SK-N-SH (cell line): ENCODE data around the gene M6PR. TPM values are rescaled to one million over a fixed set of nuclear protein-coding genes. Genes with fewer than 3 reads are reported as not detected.

Experiments
- CTCF ChIA-PET: fragments of 300-600, 350-600 bp; formaldehyde crosslinking; extraction: SDS; loops from one replicate; lab custom pipeline; 2021; lab: Yijun Ruan, JAX
- POLR2A ChIA-PET: fragments of 350-600 bp; sonication (Branson Sonifier 250); formaldehyde crosslinking; extraction: SDS; loops from one replicate; lab custom pipeline; 2020; ENCODE audit warnings: antibody characterized with exemption, inconsistent platforms; lab: Yijun Ruan, JAX
- DNase-seq: peaks from one replicate; pipeline ENCODE4 v3.0.0; 2012
- H2AFZ ChIP-seq: fragments of 200-600 bp; sonication (generic); 2 replicates; pipeline ENCODE4 v1.8.1; 2016; ENCODE audit warnings: antibody characterized with exemption, mild to moderate bottlenecking, low read depth
- H3F3A ChIP-seq: fragments of 200-600 bp; sonication (generic); replicated peaks from 2 replicates; pipeline ENCODE3; 2016; ENCODE audit warnings: antibody characterized with exemption, mild to moderate bottlenecking; ENCODE audit not compliant: insufficient read depth
- H3K27ac ChIP-seq, 2 experiments: fragments of 200-500 bp in 1 of 2; fragments of 200-600 bp in 1 of 2; sonication (Bioruptor generic) in 1 of 2; sonication (generic), shearing (Covaris generic) in 1 of 2; 2 replicates each; pipeline versions ENCODE4 v1.5.1 to v1.6.1; 2014 to 2016; ENCODE audit warnings: low read depth in 2 of 2, inconsistent platforms in 1 of 2, low read length in 1 of 2, mild to moderate bottlenecking in 1 of 2, mixed read lengths in 1 of 2
- H3K27me3 ChIP-seq: fragments of 200-600 bp; sonication (generic), shearing (Covaris generic); 2 replicates; pipeline ENCODE4 v1.6.1; 2016; ENCODE audit warnings: mixed run types; ENCODE audit not compliant: insufficient read depth
- H3K36me3 ChIP-seq, 2 experiments: fragments of 200-500 bp in 1 of 2; fragments of 200-600 bp in 1 of 2; sonication (Bioruptor generic) in 1 of 2; sonication (generic) in 1 of 2; replicated peaks in 1 of 2; 2 replicates each; pipeline versions ENCODE3 to v1.5.1; 2014 to 2016; ENCODE audit warnings: low read length in 1 of 2, mild to moderate bottlenecking in 1 of 2; ENCODE audit not compliant: insufficient read depth in 2 of 2, control insufficient read depth in 1 of 2
- H3K4me1 ChIP-seq, 2 experiments: fragments of 200-500 bp in 1 of 2; fragments of 200-600 bp in 1 of 2; sonication (Bioruptor generic) in 1 of 2; sonication (generic), shearing (Covaris generic) in 1 of 2; 2 replicates each; pipeline versions ENCODE4 v1.5.1 to v1.6.1; 2014 to 2016; ENCODE audit warnings: low read depth in 1 of 2, low read length in 1 of 2, mixed run types in 1 of 2; ENCODE audit not compliant: insufficient read depth in 2 of 2, control insufficient read depth in 1 of 2
- H3K4me2 ChIP-seq: fragments of 200-600 bp; sonication (generic), shearing (Covaris generic); 2 replicates; pipeline ENCODE4 v1.6.1; 2017; ENCODE audit warnings: mixed run types
- H3K4me3 ChIP-seq, 2 experiments: fragments of 200-500 bp in 1 of 2; fragments of 200-600 bp in 1 of 2; sonication (Bioruptor generic) in 1 of 2; sonication (generic), shearing (Covaris generic) in 1 of 2; 2 replicates each; pipeline versions ENCODE4 v1.5.1 to v1.8.1; 2014 to 2016; ENCODE audit warnings: low read depth in 2 of 2, inconsistent platforms in 1 of 2, low read length in 1 of 2, mild to moderate bottlenecking in 1 of 2, mixed read lengths in 1 of 2, moderate library complexity in 1 of 2
- H3K79me2 ChIP-seq: fragments of 200-600 bp; sonication (generic); 2 replicates; pipeline ENCODE4 v1.8.1; 2017; ENCODE audit warnings: mild to moderate bottlenecking; ENCODE audit not compliant: insufficient read depth
- H3K9ac ChIP-seq: fragments of 200-600 bp; sonication (generic); 2 replicates; pipeline ENCODE4 v1.6.1; 2017; ENCODE audit warnings: mixed run types
- H3K9me2 ChIP-seq: fragments of 200-600 bp; sonication (generic); 2 replicates; pipeline ENCODE4 v1.6.1; 2017; ENCODE audit warnings: mixed run types
- H3K9me3 ChIP-seq: fragments of 200-600 bp; sonication (generic); 2 replicates; pipeline ENCODE4 v1.6.1; 2017; ENCODE audit warnings: mixed run types, mild to moderate bottlenecking, moderate library complexity
- H4K20me1 ChIP-seq: fragments of 200-600 bp; sonication (generic); 2 replicates; pipeline ENCODE4 v1.6.1; 2017; ENCODE audit warnings: mild to moderate bottlenecking, mixed run types; ENCODE audit not compliant: insufficient read depth
- CHD2 ChIP-seq: fragments of 150-350 bp; IDR thresholded peaks from 2 replicates; pipeline ENCODE4 v1.6.1; 2018; ENCODE audit warnings: low read length; ENCODE audit not compliant: partially characterized antibody
- CTCF ChIP-seq: fragments of 200-600 bp; sonication (generic); IDR thresholded peaks from 2 replicates; pipeline ENCODE4 v1.6.1; 2017; ENCODE audit warnings: antibody characterized with exemption, mild to moderate bottlenecking, moderate library complexity
- EP300 ChIP-seq, 2 experiments: IDR thresholded peaks; 2 replicates each; pipeline versions ENCODE4 v1.4.0 to v1.6.1; 2012; ENCODE audit warnings: borderline replicate concordance in 1 of 2, low read depth in 1 of 2, low read length in 1 of 2
- EZH2phosphoT487 ChIP-seq: fragments of 200-600 bp; sonication (generic); IDR thresholded peaks from 2 replicates; pipeline ENCODE4 v1.6.1; 2017; ENCODE audit warnings: low read depth, mixed run types, mild to moderate bottlenecking, antibody characterized with exemption, moderate library complexity, borderline replicate concordance
- FOXJ3 ChIP-seq: sonication (generic); formaldehyde crosslinking; IDR thresholded peaks from 2 replicates; pipeline ENCODE4 v1.5.1; 2020; ENCODE audit warnings: mild to moderate bottlenecking, missing genetic modification reagents
- GABPA ChIP-seq: IDR thresholded peaks from 2 replicates; pipeline ENCODE4 v1.4.0; 2012; ENCODE audit warnings: low read depth, mild to moderate bottlenecking
- MAX ChIP-seq: IDR thresholded peaks from 2 replicates; pipeline ENCODE4 v1.4.0; 2012; ENCODE audit warnings: low read depth
- MEF2A ChIP-seq: IDR thresholded peaks from 2 replicates; pipeline ENCODE4 v1.4.0; 2012; ENCODE audit warnings: low read depth, borderline replicate concordance
- NRF1 ChIP-seq: IDR thresholded peaks from 2 replicates; pipeline ENCODE4 v1.6.1; 2012; ENCODE audit warnings: low read depth, mild to moderate bottlenecking, low read length
- POLR2AphosphoS5 ChIP-seq: IDR thresholded peaks from 2 replicates; pipeline ENCODE4 v1.6.1; 2012; ENCODE audit warnings: low read depth, low read length
- RAD21 ChIP-seq: IDR thresholded peaks from 2 replicates; pipeline ENCODE4 v1.6.1; 2012; ENCODE audit warnings: mild to moderate bottlenecking, low read length
- REST ChIP-seq: IDR thresholded peaks from 2 replicates; pipeline ENCODE4 v1.6.1; 2012; ENCODE audit warnings: mild to moderate bottlenecking, low read depth, low read length, moderate library complexity
- RXRA ChIP-seq: IDR thresholded peaks from 2 replicates; pipeline ENCODE4 v1.4.0; 2012; ENCODE audit warnings: low read depth, mild to moderate bottlenecking, borderline replicate concordance
- SIN3A ChIP-seq: IDR thresholded peaks from 2 replicates; pipeline ENCODE4 v1.6.1; 2012; ENCODE audit warnings: low read depth, mild to moderate bottlenecking, low read length, moderate library complexity, borderline replicate concordance
- SMC3 ChIP-seq: IDR thresholded peaks from 2 replicates; pipeline ENCODE4 v1.6.1; 2012; ENCODE audit warnings: low read depth, low read length, improper control_type of control experiment
- TCF12 ChIP-seq: IDR thresholded peaks from 2 replicates; pipeline ENCODE4 v1.4.0; 2012
- USF1 ChIP-seq: IDR thresholded peaks from 2 replicates; pipeline ENCODE4 v1.4.0; 2012; ENCODE audit warnings: low read depth, borderline replicate concordance
- USF2 ChIP-seq: fragments of 150-350 bp; IDR thresholded peaks from 2 replicates; pipeline ENCODE4 v1.6.1; 2017; ENCODE audit warnings: antibody characterized with exemption, low read length, low read depth, borderline replicate concordance
- WGBS: methylation state at CpG from one replicate; pipeline ENCODE4 v1.1.6; 2017; ENCODE audit warnings: low lambda C conversion rate; 5-methylcytosine and 5-hydroxymethylcytosine counted together
- polyA plus RNA-seq, 3 experiments: library from polyadenylated mRNA; depleted of rRNA; stranded (reverse); fragments of >200 nt; gene quantifications; 2 replicates each; pipeline ENCODE4 v1.2.3, GENCODE V29; 2012

The M6PR gene
- polyA plus RNA-seq, 1 of the 3 experiments (the other 2 are of a cell fraction), result 132 TPM

GRCh38 chr12:8911606-8912268 is 37.7 kb downstream of the M6PR start:
- TF ChIP-seq SMC3 (no peak), EP300 (IDR thresholded peaks at IDR 0.05; ENCODE audit: borderline replicate concordance in 1 of 2, low read depth in 1 of 2, low read length in 1 of 2) (no peak), REST (no peak), USF1 (no peak), NRF1 (no peak), CTCF (no peak), SIN3A (no peak), RAD21 (no peak), CHD2 (no peak), FOXJ3 (no peak), MEF2A (no peak), RXRA (no peak), USF2 (no peak), POLR2AphosphoS5 (no peak), MAX (no peak), EZH2phosphoT487 (no peak), GABPA (no peak), TCF12 (no peak)
- no peak for DNase-seq
- peaks cover 11% of the 10 kb centered on the region for H3F3A ChIP-seq
- H3K36me3 ChIP-seq, result no peaks in the 10 kb centered on the region
- POLR2A ChIA-PET, result no interaction called here
- H3K27ac ChIP-seq, result no peak overlapping the region
- H3K4me1 ChIP-seq, result peaks cover 14 to 15% of the 10 kb centered on the region in 2 experiments; a peak in 3 of 4 replicates
- 85% methylated on average over 3 of the region's 3 CpGs for WGBS
- H4K20me1 ChIP-seq, result no peaks in the 10 kb centered on the region
- no peaks in the 10 kb centered on the region for H3K27me3 ChIP-seq
- H3K79me2 ChIP-seq, result peaks cover 20% of the 10 kb centered on the region
- no peaks in the 10 kb centered on the region for H3K9me3 ChIP-seq
- H3K4me3 ChIP-seq, result no peak overlapping the region
- no peak overlapping the region for H2AFZ ChIP-seq
- CTCF ChIA-PET, result interaction anchor here (0.8 to 3.8 kb wide), 7 partner anchors 10 to 255 kb away, joined by 3 to 26 read pairs (median 4); no protein-coding TSS in a partner anchor
- no peaks in the 10 kb centered on the region for H3K9me2 ChIP-seq
- no peak overlapping the region for H3K4me2 ChIP-seq
- H3K9ac ChIP-seq, result no peak overlapping the region
